ENCODE results near the gene HELQ. TPM values are rescaled to one million over a fixed set of nuclear protein-coding genes. Genes with fewer than 3 reads are reported as not detected.
"Not testable (repeated sequence)": the region's sequence is repeated elsewhere in the genome, so short reads cannot be mapped to it uniquely, and the experiment has no call there.

The HELQ gene
- polyA plus RNA-seq, 1 donor, result 15.9 TPM

DNA sequence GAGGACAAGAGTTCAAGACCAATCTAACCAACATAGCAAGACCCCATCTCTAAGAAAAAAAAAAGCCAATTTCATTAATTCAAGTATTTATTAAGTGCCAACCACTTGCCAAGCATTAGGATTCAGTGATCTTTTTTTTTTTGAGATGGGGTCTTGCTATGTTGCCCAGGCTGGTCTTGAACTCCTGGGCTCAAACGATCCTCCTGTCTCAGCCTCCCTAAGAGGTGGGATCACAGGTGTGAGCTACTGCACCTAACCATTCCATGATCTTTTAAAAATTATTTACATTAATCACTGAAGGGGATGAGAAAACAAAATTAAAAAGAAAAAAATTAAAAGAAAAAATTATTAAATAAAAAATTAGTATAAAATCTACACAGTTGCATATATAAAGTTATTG is 24.4 kb downstream of the HELQ start:
- no peak for DNase-seq

DNA sequence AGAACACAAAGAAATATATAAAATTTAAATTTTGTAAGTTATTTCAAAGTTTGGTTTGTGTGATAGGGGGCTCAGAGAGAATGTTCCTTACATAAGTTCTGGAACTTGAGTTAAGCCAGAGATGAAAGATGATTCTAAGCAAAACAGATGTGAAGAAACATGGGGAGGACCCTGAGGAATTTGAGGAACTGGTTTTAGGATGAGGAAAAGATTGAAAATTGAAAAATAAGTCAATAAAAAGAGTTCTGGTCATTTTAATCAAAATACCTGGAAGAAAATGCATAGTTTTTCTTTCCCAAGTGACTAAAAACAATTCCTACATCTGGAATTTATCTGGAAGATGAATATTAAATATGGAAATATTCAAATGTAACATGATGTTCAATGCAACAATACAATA is 37.4 kb downstream of the HELQ start:
- DNase-seq, result peak; percentile 2

DNA sequence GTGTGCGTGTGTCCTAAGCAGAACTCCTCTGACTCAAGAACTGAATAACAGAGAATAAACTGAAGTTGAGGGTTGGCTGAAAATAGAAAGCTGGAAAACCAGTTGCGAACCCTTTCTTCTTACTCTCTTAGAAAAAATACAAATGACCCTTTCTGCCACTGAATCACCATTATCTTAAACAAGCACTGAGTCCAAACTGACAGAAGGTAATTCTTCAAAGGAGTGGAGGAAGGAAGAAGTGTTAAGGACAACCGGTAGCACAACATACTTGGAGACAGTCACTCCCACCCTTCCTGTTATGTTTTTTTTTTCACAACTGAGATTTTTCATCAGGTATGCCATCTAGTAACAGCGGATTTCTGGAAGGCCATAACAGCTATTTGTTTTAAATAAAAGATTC is 38.1 kb downstream of the HELQ start:
- no peak for DNase-seq

GRCh38 chr4:83413676-83414075 is 41.9 kb downstream of the HELQ start:
- DNase-seq, result no peak

- no peak for DNase-seq
Measured at GRCh38 chr4:83408908-83409307, 46.7 kb downstream of the HELQ start.

- no peak for DNase-seq
Measured at GRCh38 chr4:83405844-83406816, 49.5 kb downstream of the HELQ start.

- not testable (repeated sequence) for DNase-seq
Measured at GRCh38 chr4:83398158-83398557, 57.5 kb downstream of the HELQ start.

DNA sequence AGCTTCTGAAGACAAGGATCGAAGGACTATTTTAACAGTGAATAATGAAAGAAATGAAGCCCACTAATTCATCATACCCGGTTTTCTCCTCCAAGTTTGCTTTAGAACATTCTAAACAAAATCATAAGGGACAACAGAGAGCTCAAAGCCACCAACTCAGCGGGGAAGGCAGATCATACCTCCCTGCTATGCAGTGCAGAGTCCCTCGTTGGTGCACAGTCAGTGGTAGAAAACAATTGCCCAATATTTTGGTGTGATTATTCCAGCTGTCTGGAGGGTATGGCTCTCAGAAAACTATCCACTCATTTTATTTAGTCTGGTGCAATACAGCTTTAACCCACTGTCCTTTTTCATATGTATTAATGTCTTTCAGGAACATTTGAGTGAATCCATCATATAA is 61.7 kb downstream of the HELQ start:
- DNase-seq, result no peak

- DNase-seq, result no peak
Measured at GRCh38 chr4:83392562-83392961, 63.1 kb downstream of the HELQ start.

GRCh38 chr4:83390944-83391343 is 64.7 kb downstream of the HELQ start:
- no peak for DNase-seq

DNA sequence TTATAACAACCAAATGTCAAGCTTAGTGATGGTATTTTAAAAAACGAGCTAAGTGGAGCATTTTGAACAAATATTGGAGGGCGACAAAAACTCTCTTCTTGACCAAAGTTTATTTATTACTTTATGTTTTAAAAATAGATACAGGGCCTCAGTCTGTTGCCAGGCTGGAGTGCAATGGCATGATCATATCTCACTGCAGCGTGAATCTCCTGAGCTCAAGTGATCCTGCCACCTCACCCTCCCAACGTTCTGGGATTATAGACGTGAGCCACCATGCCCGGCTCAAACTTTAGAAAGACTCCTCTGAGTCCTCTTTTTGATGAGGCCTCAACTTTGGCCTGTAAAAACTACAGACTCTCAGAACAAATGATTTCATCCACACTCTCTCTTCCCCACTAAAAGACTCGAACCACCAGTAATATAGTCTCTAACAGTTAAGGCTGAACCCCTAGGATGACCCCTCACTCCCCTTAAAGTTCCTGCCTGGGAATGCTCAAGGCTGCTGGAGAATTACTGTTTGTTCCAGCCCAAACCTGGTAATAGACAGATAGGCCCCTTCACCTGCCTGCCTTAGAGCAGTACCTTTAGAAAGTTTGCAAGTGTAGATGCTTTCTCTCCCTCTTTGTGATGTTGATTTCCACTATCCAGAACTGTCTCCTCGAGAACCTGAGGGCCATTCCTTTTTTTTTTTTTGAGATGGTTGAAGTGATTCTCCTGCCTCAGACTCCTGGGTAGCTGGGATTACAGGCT is 65.7 kb downstream of the HELQ start:
- DNase-seq, result no peak

DNA sequence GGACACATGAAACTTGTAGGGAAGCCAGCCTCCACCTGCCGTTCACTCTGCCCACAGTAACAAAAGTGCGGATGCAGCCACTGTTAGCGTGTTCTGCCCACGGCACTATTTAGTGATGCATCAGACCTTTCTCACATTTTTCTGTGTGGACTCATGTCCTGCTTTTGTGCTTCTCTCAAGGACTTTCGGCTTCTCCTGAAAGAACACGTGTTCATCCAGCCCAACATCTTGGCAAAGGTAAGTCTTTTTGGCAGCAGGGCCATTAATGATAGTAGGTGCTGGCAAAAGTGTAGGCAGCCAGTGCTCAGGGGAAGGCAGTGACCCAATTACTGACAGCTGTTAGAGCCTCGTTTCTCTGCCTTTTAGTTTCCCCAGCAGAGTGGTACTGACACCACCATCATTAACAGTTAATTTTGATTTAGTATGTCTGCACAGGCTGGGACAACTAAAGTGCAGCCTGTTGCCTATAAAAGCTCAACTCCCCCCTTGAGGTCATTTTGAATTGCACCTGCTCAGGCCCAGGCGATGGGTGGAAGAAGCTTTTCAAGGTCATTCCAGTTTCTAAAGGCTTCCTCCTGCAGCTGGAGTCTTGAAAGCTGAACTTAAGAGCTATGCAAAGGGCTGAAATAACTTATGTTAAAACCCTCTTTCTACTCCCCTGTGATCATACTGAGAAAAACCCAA is 66.4 kb downstream of the HELQ start:
- DNase-seq, result peak; percentile 36

- DNase-seq, result no peak
Measured at GRCh38 chr4:83388313-83388676, 67.3 kb downstream of the HELQ start.

DNA sequence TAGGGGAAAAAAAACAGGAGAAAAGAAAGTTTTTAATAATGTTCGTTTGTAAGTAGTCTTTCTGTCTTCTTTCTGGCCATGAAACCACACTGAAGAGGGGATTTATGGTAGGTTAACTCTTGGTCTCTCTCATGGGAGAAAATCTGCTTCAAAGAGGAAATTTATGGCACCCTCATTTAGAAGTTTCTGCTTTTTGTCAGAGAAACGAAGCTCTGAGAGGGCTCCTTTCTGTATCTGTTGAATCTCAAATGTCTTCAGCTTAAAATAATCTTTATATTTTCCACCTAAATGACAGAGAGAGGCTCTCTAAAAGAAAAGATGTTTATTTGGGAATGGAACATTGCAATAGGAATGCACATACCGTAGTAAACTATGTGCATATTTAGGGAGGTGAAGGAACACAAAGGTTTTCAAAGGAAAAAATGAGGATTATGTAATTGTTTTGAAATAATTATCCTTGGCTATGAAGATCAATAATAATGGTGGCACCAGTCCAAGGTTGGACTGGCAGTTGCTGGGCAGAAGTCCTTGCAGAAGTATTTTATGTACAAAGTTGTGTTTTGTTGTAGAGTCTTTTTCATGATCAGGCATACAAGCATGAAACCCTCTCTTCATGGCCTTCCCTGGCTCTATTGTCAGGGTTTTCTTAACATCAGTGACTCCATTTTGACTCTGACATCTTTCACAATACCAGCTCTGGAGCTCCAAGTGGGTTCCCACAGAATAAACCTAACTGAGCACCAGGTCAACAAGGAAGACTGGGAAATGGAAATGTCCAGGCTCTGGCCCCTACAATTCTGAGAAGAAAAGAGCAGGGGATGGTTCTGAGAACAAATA is 67.9 kb downstream of the HELQ start:
- DNase-seq, result no peak

GRCh38 chr4:83387012-83387411 is 68.6 kb downstream of the HELQ start:
- no peak for DNase-seq

- no peak for DNase-seq
Measured at GRCh38 chr4:83382850-83383249, 72.8 kb downstream of the HELQ start.

DNA sequence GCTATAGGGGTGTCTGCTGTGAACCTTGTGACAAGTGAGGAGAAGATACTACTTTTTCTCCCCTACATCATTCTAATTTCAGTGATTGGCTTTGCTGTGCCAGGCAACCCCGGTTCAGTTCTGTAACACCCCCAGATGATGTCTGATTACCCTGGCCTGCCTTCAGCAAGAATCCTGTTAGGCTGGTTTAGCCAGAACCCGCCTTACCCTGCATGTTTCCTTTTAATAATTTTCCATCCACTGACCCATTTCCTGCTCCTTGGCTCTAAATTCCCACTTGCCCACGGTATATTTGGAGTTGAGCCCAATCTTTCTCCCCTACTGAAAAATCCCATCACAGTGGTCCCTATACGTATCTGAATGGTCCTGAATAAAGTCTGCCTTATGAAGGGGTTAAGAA is 74.5 kb downstream of the HELQ start:
- DNase-seq, result no peak

DNA sequence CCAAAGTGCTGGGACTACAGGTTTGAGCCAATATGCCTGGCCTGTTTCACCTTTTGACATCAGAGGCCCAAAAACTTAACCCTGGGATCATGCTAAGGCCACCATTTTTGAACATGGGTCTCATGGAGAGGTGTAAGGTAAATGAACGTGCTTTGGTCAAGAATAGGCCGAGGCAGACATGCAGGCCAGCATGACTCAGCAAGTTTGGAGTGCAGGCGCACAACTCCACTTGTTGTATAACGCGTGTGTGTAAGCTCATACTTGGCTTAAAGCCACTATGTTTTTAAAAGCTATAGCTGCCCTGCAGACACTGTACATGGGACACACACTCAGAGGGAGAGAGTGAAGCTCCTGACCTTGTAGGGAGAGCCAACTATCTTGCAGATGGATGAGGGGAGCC is 77.2 kb downstream of the HELQ start:
- no peak for DNase-seq

- DNase-seq, result no peak
Measured at GRCh38 chr4:83372931-83373330, 82.7 kb downstream of the HELQ start.

GRCh38 chr4:83371936-83372335 is 83.7 kb downstream of the HELQ start:
- no peak for DNase-seq

DNA sequence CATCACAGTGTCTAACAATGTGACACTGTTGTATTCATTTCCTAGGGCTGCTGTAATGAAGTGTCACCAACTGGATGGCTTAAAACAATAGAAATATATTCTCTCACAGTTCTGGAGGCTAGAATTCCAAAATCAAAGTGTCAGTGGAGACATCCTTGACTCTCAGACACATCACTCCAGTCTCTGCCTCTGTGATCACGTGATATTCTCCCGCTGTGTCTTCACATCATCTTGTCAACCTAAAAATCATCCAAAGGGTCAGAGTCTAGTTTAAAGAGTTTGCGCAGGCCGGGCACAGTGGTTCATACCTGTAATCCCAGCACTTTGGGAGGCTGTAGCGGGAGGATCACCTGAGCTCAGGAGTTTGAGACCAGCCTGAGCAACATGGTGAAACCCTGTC is 84.4 kb downstream of the HELQ start:
- DNase-seq, result no peak

DNA sequence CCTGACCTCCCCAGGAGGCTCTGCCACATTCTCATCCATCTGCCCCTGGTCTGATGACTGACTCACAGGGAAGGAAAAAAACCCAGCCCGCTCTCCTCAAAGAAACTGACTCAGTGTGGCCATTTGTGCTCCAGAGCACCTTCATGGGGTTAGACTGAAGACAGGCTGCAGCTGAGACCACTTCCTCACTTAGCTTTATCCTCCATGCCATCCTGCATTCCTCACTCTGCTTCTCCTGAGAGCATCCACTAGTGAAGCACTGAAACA is 85.0 kb downstream of the HELQ start:
- DNase-seq, result no peak

Data from hindlimb muscle (tissue), 1 donor.